COLO829 (cell line): ENCODE data around the gene RDH5.

ENCODE experiments used
- DNase-seq: peaks from one replicate; pipeline ENCODE4 v3.0.0; 2012; ENCODE audit warnings: low spot score

RDH5 gene

GRCh38 chr12:55712700-55713415, 7.3 kb upstream of the RDH5 start:
- no peak for DNase-seq

- DNase-seq = no peak
These were observed 6.5 kb upstream of the RDH5 start for GRCh38 chr12:55713721-55714120.

- DNase-seq = no peak
These were observed 4.9 kb upstream of the RDH5 start for GRCh38 chr12:55715169-55715764.

DNA sequence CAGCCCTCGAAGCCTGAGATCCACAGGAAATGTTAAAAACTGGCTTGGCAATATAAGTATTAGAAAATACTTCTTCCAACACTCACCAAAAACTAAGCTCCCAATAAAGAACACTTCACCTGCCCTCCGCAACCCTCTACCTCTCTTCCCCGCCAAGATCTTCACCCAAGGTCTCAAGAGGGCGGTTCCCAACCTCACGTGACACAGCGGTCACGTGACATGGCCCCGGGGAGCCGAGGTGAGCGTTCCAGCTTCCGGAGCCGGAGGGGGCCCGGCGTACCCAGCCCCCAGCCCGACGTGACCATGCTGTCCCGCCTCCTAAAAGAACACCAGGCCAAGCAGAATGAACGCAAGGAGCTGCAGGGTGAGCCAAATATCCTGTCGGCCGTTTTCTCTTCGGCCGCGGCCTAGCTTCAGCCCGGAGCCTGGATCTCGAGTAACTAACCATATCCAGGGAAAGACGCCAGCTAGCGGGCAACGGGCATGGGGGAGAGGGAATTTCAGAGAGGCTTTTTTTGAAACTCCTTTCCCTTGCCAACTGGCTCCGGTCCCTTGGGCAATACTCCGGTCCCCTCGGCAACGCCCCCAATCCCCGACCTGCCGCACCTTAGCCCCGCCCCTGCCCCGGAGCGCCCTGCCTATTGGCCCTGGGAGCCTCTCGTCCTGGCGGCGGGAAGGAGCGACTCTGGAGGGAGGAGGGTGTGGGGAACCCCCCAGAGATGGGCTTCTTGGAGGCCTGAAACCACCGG, 4.2 kb upstream of the RDH5 start, which contains the start of gene BLOC1S1:
TSS of gene BLOC1S1 (plus strand) at position 214 of the 749 bp plus-strand sequence. CDS start at position 220, 6 bp downstream.
- peak; percentile 88 for DNase-seq

DNA sequence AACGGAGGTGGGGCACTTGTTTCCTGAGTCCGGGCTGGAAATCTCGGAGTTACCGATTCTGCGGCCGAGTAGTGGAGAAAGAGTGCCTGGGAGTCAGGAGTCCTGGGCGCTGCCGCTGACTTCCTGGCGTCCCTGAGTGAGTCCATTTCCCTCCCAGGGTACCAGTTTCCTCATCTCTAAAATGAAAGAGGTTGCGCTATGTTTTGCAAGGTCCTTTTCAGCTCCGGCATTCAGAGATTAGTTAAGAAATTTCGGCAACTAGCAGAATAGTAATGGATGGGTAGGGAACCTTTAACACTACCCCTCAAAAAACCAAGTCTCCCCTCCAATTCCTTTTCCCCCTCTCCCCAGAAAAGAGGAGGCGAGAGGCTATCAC, 3.6 kb upstream of the RDH5 start:
- DNase-seq = no peak

DNA sequence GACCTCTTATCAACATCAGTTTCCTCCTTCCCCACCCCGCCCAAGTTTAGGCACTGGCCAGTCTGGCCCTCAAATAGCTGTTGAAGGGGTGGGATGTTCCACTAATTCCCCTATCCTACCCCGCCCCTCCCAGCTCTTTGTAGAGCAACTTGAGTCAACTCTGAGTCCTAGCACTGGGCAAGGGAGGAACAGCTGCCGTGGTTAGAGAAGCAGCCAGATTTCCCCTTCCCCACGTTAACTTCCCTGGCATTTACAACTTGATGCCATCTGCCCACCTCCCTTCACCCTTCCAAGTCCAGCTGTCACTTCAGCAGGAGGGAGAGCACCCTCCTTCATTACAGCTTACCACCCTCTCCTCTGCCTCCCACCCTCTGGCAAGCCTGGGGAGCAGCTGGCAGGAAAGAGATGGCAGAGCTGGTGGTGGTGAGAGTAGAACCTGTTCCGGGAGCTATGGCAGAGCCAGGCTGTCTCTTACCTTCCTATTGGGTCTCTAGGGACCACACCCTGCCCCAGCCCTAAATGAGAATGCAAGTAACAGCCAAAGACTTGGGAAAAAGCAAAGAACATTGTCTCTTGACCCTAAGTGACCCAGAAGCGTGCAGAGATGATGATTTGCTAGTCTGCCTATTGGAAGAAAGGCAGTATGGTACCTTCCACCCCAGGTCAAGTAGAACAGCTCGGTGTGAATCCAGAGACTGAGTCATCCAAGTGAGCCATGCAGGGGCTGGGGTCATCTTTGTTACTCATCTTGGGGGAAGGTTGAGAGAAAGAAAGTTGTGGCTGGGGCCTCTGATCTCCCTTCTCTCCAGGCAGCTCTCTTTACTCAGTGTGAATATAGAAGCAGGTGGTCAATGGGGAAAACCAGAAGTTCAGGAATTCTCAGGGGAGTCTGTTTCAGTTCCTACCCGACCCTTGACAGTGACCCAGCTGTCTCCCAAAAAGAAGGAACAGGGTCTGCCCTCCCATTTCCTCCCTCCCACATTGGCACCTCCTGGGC, 2.9 kb upstream of the RDH5 start:
- DNase-seq = peak; percentile 50

- DNase-seq = peak; percentile 89
These were observed 2.2 kb upstream of the RDH5 start for GRCh38 chr12:55718015-55718414.

DNA sequence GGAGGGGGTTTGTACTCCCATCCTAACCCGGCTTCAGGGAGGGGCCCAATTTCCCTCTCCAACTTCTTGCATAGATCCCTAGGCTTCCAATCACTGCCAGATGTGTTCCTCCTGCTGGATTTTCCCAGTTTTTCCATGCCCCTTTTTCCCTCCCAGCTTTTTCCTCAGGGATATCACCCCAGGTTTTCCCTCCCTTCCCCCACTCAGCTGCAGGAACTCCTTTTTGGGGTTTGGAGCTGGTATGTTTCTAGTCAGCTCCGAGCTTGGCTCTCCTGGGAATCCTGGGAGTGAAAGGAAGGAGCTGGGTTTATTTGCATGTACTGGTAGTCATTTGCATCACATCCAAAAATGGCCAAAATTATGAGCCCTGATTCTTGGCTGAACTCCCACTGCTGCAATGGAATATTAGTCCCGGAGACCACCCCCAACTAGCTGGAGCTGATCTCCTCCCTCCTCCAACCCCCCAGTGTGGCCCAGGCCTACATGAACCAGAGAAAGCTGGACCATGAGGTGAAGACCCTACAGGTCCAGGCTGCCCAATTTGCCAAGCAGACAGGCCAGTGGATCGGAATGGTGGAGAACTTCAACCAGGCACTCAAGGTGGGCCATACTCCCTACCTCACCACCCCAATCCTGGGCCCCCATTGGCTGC, 1.4 kb upstream of the RDH5 start:
- DNase-seq = no peak

DNA sequence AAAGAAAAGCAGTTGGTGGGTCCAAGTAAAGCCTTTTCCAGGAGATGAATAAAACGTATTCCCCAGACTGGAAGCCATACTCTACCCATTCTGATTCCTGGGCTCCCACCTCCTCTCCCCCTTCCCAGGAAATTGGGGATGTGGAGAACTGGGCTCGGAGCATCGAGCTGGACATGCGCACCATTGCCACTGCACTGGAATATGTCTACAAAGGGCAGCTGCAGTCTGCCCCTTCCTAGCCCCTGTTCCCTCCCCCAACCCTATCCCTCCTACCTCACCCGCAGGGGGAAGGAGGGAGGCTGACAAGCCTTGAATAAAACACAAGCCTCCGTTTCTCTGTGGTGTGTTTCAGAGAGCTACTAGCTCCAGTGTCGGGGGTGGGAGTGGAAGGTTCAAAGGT, 822 bp upstream of the RDH5 start:
- DNase-seq = no peak

DNA sequence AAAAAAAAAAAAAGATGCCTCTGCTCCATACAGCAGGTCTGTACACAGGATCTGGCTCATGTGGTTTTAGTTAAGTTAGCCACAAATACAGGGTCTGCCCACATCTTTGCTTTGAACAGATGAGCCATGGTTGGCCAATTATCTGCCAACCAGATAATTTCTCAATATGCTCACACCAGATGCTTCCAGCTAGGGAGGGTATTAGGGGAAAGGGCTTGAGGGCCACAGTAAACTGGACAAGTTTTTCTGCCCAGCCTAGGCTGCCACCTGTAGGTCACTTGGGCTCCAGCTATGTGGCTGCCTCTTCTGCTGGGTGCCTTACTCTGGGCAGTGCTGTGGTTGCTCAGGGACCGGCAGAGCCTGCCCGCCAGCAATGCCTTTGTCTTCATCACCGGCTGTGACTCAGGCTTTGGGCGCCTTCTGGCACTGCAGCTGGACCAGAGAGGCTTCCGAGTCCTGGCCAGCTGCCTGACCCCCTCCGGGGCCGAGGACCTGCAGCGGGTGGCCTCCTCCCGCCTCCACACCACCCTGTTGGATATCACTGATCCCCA, 776 bp downstream of the RDH5 start:
- peak; percentile 76 for DNase-seq

GRCh38 chr12:55721601-55722213, 1.5 kb downstream of the RDH5 start:
- DNase-seq = no peak

DNA sequence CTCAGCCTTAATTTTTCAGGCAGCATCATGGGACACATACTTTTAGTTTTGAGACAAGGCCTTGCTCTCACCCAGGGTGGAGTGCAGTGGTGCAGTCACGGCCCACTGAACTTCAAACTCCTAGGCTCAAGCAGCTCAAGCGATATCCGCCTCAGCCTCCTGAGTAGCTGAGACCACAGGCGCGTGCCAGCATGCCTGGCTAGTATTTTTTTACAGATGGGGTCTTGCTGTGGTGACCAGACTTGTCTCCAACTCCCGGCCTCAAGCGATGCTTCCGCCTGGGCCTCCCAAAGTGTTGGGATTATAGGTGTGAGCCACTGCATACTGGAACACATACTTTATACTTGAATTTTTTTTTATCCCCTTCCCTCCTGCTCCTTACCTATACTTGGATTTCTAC, 2.8 kb downstream of the RDH5 start:
- no peak for DNase-seq

- DNase-seq = no peak
These were observed 3.5 kb downstream of the RDH5 start for GRCh38 chr12:55723516-55724225.

DNA sequence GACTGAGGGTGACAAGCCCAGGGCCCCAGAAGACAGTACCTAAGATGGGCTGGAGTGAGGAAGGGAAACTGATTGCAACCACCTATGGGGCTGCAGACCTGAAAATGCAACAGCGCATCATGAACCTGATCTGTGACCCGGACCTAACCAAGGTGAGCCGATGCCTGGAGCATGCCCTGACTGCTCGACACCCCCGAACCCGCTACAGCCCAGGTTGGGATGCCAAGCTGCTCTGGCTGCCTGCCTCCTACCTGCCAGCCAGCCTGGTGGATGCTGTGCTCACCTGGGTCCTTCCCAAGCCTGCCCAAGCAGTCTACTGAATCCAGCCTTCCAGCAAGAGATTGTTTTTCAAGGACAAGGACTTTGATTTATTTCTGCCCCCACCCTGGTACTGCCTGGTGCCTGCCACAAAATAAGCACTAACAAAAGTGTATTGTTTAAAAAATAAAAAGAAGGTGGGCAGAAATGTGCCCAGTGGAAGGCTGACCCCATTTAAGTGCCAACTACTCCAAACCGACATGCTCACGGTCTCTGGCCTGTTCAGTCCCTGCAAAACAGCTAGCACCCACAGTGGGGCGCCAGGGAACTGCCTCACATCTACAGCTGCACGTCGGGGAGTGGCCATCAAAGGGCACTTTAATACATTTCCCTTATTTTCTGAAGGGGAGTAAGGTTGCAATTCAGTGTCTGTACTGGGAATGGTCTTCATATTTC, 4.2 kb downstream of the RDH5 start:
- no peak for DNase-seq

- DNase-seq = no peak
These were observed 4.7 kb downstream of the RDH5 start for GRCh38 chr12:55724940-55725309.

DNA sequence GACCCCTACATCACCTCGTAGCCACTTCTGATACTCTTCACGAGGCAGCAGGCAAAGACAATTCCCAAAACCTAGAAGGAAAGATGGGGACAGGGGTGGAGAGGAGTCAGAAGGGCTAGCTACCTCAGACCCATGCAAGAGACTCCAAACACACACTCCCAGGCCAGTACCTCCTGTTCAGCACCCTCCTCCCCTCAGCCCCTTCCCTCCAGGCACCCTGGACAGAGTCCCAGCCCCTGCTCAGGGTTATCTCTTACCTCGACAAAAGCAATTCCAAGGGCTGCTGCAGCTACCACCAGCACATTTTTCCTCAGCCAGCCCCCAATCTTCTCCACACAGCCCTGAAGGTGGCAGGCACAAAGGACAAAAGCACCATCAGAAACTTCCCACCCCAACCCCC, 5.4 kb downstream of the RDH5 start:
- DNase-seq = no peak

- DNase-seq = no peak
These were observed 6.8 kb downstream of the RDH5 start for GRCh38 chr12:55726971-55727370.

- peak; percentile 63 for DNase-seq
These were observed 7.5 kb downstream of the RDH5 start for GRCh38 chr12:55727643-55728185.
